NCI-H1105 (cell line): ENCODE data around the gene PLEKHD1.

Experiments used
- DNase-seq: peaks from one replicate; lab custom pipeline; 2025; lab: John Stamatoyannopoulos, UW

The PLEKHD1 gene

GRCh38 chr14:69547701-69548348 is 63.3 kb downstream of the PLEKHD1 start:
- DNase-seq, result no peak

- DNase-seq, result no peak
These were observed 64.0 kb downstream of the PLEKHD1 start for GRCh38 chr14:69548566-69548965.

GRCh38 chr14:69551511-69551910 is 67.0 kb downstream of the PLEKHD1 start:
- DNase-seq, result no peak

- no peak for DNase-seq
These were observed 68.7 kb downstream of the PLEKHD1 start for GRCh38 chr14:69553252-69553651.

GRCh38 chr14:69554500-69554899 is 70.0 kb downstream of the PLEKHD1 start:
- DNase-seq, result no peak

- DNase-seq, result no peak
These were observed 74.2 kb downstream of the PLEKHD1 start for GRCh38 chr14:69558774-69559173.

GRCh38 chr14:69559581-69560011 is 75.1 kb downstream of the PLEKHD1 start:
- peak; percentile 84 for DNase-seq

GRCh38 chr14:69560826-69561225 is 76.3 kb downstream of the PLEKHD1 start:
- DNase-seq, result no peak

GRCh38 chr14:69561893-69562292 is 77.4 kb downstream of the PLEKHD1 start:
- DNase-seq, result no peak

GRCh38 chr14:69567563-69567962 is 83.0 kb downstream of the PLEKHD1 start:
- no peak for DNase-seq

GRCh38 chr14:69569859-69570258 is 85.3 kb downstream of the PLEKHD1 start:
- no peak for DNase-seq

GRCh38 chr14:69570836-69571330 is 86.4 kb downstream of the PLEKHD1 start:
- DNase-seq, result no peak

GRCh38 chr14:69571449-69572029 is 87.0 kb downstream of the PLEKHD1 start:
- no peak for DNase-seq

- DNase-seq, result no peak
These were observed 87.7 kb downstream of the PLEKHD1 start for GRCh38 chr14:69572030-69572840.

- no peak for DNase-seq
These were observed 88.3 kb downstream of the PLEKHD1 start for GRCh38 chr14:69572841-69573135.

- DNase-seq, result no peak
These were observed 88.8 kb downstream of the PLEKHD1 start for GRCh38 chr14:69573205-69573830.

- DNase-seq, result peak; percentile 70
These were observed 89.3 kb downstream of the PLEKHD1 start for GRCh38 chr14:69573831-69574262.

- DNase-seq, result peak; percentile 79
These were observed 89.9 kb downstream of the PLEKHD1 start, which contains the start of gene CCDC177 for GRCh38 chr14:69574263-69574953. CCDC177 (minus strand) TSS chr14:69574871; CDS start chr14:69573622, 1,249 bp downstream.

- no peak for DNase-seq
These were observed 90.4 kb downstream of the PLEKHD1 start for GRCh38 chr14:69574954-69575295.

GRCh38 chr14:69579476-69579875 is 94.9 kb downstream of the PLEKHD1 start:
- DNase-seq, result no peak

GRCh38 chr14:69580009-69580577 is 95.6 kb downstream of the PLEKHD1 start:
- DNase-seq, result peak; percentile 2
